Stimulated activated CD8-positive, alpha-beta memory T cell treated with anti-CD3 and anti-CD28 coated beads, Interleukin-7, amount 100 ng/mL, for 4 hours (primary cell): Measurements from ENCODE around the gene ADAM10.
"Not testable (repeated sequence)": the region's sequence is repeated elsewhere in the genome, so short reads cannot be mapped to it uniquely, and the experiment has no call there.

Experiments used
- DNase-seq, 2 donors: peaks; one replicate each; pipeline ENCODE4 v3.0.0-alpha.2; 2020; ENCODE audit warnings: low read depth in 2 of 2

The ADAM10 gene

DNA sequence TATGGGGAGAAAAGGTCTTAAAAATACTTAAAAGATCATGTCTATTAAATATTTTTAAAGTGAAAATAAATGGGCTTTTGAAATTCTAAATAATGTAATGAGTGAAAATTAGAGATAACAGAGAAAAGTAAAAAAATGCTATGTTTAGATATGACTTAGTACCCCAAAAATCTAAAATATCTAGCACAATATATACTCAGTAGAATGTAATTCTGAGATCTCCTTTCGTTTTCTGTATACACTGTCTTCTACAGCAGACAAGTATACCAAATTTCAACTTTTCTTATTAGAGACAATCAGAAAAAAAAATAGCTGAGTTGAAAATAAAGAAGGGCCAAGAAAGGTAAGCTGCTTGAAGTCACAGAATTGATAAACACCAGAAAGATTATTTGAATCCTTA lies 140.8 kb downstream of the ADAM10 start:
- DNase-seq, result no peak

DNA sequence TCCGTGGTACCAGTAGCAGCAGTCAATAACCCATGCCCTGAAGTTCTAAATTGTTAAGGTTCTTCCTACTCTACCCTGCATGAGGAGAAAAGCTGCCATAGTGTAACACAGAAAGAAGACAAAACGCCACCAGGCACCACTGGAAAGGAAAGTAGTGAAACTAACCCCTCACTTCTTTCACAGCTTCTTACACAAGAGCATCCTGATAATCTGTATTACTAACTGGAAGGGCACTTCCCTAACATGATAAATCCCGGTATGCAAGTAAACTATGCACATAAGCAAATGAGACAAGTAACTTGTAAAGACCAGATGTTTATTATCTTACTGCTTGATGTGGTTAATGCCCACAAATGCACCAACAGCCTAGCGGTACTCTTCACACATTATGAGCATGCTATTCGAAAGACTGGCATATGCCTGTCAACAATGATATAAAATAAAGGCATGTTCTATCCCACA lies 141.3 kb downstream of the ADAM10 start:
- DNase-seq, result no peak

DNA sequence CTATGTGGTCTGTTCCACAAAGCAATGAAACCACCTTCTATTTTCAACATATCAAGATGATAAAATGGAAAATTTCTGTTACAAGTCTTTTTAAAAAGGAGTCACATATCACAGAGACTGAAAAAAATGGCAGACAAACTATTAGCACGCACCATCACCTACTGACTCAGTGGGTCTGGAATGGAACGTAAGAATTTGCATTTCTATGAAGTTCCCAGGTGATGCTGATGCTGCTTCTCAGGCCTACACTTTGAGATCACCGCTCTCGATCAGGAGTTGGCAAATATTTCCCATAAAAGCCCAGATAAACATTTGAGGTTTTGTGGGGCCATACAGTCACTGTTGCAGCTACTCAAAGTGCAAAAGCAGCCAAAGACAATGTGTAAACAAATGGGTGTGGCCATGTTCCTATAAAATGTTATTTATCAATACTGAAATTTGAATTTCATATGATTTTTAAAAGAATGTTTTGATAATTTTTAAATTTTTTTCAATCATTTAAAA lies 142.9 kb downstream of the ADAM10 start:
- DNase-seq, result no peak

DNA sequence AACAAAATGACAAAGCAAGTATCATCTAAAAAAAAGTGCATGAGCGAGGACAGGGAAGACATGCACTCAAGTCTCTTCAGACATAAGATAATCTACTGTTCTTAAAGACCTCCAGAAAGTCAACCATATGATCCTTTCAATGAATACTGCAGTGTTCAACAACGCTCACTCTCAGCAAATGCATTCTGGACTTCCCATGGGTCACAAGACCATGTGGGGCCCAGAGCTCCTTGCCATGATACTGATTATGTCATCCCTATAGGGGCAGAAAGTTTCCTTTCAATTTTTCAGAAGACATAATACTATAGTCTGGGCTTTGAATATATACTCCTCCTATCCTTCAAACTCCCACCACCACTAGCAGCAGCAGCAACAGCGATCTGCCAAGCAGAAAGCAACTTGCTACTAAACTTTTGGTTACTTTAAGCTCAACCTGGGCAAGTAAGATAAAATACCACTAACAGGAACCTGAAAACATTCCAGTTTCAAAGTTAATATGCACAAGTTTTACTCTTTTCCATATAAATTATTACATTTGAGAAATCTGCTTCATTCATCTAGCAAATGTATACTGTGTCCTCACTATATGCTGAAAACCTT lies 143.5 kb downstream of the ADAM10 start:
- no peak for DNase-seq

DNA sequence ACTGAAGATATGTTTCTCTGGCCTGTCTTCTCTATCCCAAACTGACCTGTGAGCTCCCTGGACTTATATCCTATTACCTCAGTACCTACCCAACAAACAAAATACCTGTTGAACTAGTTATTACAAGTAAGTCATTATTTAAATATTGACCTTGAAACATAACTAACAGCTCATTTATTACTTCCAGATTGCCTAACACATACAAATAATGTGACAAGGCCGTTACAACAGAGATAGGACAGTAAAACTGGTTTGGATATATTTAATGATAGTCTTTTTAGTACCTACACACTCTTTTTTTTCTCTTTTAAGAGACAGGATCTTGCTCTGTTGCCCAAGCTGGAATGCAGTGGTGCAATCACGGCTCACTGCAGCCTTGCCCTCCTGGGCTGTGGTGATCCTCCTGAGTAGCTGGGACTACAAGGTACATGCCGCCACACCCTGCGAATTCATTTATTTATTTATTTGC lies 145.0 kb downstream of the ADAM10 start:
- DNase-seq, result no peak

DNA sequence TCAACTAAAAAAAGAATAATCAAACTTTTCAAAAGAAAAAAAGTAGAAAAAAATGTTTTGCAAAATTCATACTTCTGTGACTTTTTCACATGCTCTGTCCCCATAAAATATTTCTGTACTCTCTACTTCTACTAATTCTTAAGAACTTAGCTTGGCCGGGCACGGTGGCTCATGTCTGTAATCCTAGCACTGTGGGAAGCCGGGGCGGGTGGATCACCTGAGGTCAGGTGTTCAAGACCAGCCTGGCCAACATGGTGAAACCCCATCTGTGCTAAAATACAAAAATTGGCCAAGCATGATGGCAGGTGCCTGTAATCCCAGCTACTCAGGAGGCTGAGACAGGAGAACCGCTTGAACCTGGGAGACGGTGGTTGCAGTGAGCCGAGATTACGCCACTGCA lies 145.6 kb downstream of the ADAM10 start:
- not testable (repeated sequence) for DNase-seq

DNA sequence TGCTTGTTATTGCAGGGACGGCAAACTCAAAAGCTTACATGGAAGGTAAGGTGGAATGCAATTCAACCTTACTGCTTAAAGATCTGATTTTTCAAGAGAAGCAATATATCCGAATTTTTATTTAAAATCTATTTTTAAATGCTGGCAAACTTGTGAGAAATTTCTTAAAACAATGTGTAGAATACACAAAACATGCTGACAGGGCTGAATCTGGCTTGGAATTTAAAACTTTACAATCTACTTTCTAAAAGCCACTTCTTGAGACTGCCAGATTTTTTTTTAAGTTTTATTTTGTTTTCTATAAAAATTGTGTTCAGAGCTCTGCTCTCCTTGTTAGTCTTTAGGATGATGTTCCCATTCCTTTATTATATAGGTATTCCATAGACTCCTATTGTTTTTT lies 146.7 kb downstream of the ADAM10 start:
- no peak for DNase-seq

DNA sequence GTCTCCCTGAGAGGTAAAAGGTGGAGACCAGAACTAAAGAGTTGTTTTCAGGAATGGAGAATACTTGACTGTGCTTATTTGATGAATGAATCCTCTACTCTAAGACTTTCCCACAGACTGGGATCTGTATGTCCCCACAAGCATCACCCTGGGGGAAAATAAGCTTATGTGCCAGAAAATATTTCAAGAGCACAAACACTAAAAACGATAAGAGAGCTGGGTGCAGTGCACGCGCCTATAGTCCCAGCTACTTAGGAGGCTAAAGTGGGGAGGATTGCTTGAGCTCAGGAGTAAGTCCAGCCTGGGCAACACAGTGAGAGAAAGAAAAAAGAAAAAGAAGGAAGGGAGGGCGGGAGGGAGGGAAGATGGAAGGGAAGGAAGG lies 150.7 kb downstream of the ADAM10 start:
- no peak for DNase-seq

DNA sequence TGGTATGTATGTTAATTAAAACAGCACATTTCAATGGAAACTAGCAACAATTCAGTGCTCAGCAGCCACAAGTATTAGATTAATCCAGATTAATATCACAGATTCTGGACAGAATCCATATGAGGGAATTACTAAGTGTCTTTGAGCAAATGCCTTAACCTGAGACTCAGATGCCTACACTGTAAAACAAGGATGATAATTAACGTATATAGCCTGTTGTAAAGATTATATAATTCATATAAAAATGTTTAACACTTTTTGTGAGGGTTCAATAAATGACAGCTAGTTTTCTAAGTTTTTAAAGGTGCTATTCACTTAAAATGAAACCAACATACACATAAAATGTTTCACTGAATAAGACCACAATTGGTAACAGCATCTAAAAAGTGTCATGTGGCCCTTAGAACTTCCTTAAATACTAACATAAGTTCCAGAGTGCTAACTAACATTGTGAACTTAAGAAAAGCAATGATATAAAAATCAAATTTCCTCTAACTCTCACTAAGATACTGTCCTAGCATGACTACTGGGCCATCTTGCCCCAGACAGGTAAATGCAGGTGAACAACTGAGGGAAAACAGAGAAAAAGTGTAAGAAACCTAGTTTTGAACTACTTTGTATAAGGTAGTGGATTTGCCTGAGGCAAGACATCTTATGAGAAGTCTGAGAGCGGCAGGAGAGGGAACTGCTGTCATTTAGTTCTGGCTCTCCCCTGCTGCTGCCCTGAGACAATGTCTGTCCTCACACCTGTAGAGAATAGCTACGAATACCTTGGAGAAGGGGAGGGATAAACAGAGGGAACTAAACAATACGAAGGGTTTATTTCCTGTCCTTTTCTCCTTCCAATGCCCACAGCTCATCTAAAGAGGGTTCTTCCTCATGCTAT lies 151.3 kb downstream of the ADAM10 start:
- DNase-seq, result no peak

DNA sequence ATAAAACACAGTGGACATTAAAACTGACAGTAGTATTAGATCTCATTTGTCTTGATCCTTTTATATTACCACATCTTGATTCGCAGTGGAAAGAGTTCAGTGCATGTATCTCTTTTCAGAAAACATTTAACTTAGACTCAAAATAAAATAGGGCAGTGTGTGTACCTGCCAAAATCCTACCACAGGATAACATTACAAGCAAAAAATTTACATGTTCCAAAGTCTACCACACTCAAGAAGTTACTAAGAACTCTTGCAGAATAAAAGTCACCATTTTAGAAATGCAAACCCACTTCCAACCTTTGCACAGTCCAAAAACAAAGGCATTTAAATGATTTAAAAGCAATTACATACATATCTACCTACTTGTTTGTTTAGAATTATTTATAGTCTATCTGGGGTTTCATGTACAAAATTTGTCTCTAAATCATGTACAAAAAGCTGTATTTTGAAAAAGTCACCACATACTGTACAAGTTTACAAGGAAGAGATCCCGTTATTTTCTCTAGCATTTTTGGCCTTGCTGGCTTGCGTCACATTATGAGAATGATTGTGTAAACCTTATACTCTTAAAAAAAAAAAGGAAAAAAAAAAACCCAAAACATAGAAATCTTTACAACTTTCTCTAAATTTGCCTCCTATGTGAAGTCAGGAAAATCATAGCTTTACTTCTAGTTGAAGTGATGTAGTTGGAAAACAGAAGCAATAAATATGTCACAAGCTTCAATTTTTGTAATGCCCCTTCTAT lies 153.8 kb downstream of the ADAM10 start:
- DNase-seq, result no peak

DNA sequence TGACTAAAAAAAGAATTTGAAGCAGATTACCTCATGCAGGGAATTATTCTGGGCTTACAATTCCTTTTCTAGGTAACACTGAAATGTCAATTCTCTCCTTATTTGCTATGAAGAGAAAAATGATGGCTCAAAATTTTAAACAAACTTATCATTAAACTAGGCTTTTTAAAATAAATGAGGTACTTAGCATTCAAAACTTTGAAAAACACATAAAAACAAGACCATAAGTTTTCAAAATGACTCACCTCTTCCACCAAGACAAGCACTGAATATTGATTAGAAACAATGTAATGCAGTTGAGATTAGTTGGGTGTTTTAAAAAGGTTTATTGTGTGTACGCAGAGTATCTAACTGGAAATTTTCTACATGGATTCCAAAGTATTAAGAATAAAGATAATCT lies 154.6 kb downstream of the ADAM10 start:
- DNase-seq, result no peak

DNA sequence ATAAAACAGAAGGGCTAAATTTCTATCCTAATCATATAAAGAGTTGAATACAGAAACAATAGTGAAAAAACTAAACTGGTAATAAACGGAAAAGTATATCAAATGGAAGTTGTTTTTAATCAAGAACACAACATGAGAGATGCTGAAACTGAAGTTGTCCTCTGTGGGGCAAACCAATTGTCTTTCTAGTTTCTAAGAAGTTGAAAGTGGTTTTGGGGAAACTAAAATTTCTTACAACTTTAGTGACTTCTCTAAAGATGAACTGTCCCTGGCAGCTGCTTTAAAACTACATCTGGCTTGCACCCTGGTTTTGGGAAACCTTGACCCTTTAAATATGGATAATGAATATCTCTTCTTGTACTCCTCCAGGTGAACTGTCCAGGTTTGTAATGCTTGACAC lies 155.6 kb downstream of the ADAM10 start:
- no peak for DNase-seq

DNA sequence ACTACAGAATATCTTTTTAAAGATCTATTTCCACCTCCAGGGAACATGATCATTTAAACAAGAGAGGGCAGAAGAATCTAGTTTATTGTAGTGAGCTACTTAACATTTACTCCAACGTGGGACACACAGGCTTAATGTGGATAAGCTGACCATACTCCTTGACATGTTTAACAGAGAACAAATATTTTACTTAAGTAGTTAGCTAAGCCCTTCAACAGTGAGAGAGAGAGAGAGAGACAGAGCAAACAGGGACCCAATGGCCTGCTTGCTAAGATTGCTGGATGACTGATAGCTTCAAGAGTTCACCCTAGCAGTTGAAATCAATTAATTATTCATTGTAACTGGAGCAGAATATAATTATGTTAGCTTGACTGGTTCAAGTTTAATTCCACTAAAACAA lies 158.6 kb downstream of the ADAM10 start:
- DNase-seq, result no peak

DNA sequence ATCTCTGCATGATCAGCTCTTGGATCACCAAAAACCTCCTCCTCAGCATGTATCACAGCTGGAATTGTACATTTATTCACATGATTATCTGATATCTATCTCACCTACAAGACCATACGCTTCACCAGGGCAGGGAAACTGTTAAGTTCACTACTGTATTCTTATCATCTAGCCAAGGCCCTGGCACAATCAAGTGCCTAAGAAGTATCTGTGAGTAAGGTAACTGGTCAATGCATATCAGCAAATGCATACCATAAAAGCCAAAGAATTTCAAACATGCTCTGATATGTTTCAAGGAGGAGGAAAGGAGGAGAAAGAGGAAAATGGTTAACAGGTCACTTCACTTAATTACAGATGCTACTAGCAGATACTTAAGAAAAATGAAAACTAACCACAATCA lies 159.3 kb downstream of the ADAM10 start:
- no peak for DNase-seq

DNA sequence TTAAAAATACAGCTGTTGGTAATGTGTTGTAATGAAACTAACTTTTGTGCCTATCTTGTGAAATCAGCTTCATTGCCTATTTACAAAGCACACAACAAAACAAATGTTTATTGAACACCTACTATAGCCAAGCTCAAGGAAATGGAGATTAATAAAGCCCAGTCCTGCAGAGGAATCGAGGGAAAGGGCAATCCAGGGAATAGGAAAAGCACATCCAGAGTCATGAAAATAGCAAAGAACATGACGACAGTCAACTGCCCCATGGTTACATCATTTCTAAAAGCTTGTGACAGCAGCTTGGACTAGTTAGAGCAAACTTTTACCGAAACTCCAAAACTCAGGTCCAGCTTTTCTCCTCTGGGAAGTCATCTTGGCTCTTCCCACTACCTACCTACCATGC lies 160.5 kb downstream of the ADAM10 start:
- DNase-seq, result no peak

DNA sequence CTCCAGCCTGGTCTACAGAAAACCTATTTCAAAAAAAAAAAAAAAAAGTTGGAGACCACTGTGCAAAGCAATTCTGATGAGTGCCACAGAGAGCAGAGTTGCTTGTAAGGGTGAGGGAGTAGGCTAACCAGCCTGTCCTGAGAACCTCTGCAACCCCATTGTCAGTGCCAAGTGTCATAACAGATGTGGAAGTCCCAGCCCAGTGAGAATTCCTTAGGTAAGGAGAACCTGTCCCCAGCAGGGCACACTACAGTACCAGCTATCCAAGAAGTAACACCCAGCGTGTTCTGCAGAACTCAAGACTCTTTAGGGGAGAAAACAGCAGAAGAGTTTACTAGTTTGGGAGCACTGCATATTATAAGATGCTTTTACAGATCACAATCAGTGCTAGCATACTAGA lies 161.4 kb downstream of the ADAM10 start:
- DNase-seq, result no peak

DNA sequence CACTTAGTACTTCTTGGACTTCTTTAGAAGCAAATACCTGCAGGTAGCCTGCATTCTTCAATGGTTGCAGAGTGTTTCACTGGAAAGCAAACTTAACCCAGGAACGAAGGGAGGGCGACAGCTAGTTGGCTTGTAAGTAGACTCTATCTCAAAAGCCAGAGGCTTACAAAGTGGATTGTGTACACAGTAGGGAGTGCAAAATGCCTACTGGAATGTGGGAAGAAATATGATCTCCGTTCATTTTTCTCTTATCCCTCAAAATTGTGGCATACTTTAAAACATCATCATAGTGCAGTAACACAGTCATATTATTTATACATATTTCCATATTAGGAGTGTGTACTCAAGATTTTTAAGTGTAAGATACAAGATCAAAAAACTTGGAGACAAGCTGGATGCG lies 162.0 kb downstream of the ADAM10 start:
- DNase-seq, result no peak

DNA sequence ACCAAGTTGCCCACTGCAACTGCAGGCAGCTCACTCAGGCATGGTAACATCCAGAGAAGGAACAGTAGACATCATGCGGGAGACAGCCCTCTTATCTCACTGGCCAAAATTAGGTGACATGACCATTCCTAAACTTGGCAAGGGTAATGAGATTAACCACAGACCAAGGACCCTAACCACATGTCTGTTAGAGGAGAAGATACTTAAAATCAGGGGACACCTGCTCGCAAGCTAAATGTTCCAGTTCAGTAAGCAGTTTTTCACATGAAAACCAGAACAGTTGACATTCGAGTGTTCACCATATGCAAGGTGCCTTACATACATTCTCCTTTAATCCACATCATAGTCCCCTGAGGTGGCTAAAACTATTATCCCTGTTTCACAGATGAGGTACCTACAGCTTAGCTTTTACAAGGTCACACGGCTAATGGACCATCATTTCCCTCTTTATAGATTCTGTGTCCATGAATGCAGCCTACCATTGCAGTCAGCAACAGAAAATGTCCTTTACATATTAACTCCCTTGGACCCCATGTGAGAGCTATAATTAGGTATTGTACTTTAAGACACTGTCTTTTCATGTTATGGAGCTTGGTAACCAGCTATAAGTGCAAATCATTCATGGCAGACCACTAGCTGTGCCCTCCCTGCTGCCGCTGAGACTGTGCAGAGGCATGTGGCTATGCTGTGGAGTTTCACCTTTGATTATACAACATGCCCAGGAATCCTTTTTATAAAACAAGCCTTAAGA lies 163.6 kb downstream of the ADAM10 start:
- DNase-seq, result no peak

DNA sequence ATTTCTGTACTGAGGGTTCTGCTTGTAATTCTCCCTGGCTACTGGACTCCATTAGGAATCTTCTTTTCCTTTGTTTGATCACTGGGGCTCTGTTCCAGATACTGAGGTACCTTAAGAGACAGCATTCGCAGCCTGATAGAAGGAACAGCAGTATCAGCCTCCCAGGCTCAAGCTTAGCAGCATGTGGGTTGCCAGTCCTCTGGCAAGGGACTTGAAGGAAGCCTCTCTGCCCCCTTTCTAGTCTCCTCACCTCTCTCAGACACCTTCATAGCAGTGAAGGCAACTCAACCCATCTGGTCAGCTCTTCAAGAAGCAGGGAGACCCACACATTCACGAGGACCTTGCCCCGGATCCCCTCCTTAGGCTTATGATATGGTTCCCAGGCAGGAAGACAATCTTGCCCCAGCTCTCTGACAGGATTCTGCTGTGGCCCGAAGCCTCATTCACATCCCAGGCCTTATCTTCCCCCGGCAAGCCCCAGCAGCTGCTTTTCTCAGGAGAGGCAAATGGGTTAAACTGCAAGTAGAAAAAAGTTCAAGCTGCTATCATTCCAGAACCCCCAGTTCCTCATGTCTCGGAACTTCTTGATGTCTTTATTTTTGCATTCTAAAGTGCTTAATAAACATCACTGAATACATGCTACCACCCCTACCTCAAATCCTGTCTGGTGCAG lies 164.6 kb downstream of the ADAM10 start:
- DNase-seq, result no peak

DNA sequence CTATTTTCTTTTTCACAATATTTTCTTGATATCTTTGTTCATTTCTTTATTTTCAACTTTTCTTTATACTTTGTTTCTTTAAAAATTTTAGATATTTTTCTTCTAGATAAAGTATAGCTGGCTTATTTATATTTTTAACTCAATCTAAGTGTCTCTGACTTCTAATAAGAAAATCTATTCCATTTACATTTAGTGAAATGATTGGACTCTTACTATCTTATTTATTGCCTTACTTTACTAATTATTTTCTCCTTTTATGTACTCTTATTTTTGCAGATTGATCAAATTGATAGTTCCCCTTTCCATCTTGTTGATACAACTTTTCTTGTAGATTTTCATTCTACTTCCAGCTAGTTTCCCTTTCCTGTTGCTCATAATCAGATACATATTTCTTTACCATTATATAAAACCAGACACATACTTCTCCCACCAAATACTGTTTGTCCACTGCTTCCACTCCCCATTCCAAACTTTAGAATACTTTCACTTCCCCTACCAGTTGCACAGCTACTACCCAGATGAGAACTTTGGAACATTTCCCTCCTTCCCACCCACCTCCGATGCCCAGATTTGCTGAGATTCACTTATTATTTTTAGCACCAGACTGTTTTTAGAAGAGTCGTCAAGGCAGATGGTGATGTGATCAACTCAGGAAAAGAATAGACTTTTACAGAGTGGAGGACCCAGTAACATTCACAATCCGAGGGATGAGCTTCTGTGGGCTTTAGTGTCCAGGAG lies 166.2 kb downstream of the ADAM10 start:
- no peak for DNase-seq
